ENCODE measurements around the gene IQCE. TPM values are rescaled to one million over a fixed set of nuclear protein-coding genes. Genes with fewer than 3 reads are reported as not detected.

IQCE gene
- total RNA-seq, 4 donors from 2014 or later = 16.8 to 46.9 (median 26.9) TPM

- WGBS, 2 donors = 22 to 66% methylated on average over 4 to 12 of the region's 14 CpGs
- no peaks in the 10 kb centered on the region for H3K27me3 ChIP-seq
- TF ChIP-seq EP300 (IDR thresholded peaks at IDR 0.05) (no peak), CTCF (IDR thresholded peaks at IDR 0.05) (no peak), POLR2A (IDR thresholded peaks at IDR 0.05) (no peak)
- H3K4me3 ChIP-seq = no peak overlapping the region
- H3K27ac ChIP-seq = peak overlapping the region in 1 of 4 donors; percentile 10
- peaks cover 0 to 37% (median 9%) of the 10 kb centered on the region in 3 donors for H3K36me3 ChIP-seq
- peaks cover 0 to 40% (median 35%) of the 10 kb centered on the region in 4 donors for H3K4me1 ChIP-seq
- H3K9me3 ChIP-seq = no peaks in the 10 kb centered on the region
- no peak for DNase-seq (ENCODE audit: low spot score in 2 of 2)
These were observed 86.6 kb downstream of the IQCE start for GRCh38 chr7:2645274-2645868.

GRCh38 chr7:2646336-2646679, 87.5 kb downstream of the IQCE start:
- Histone ChIP-seq H3K36me3 (peaks cover 0 to 45% (median 9%) of the 10 kb centered on the region in 3 donors), H3K27me3 (no peaks in the 10 kb centered on the region), H3K9me3 (no peaks in the 10 kb centered on the region), H3K4me3 (no peak overlapping the region), H3K4me1 (peaks cover 0 to 30% (median 26%) of the 10 kb centered on the region in 4 donors), H3K27ac (no peak overlapping the region)
- WGBS, 2 donors = 95 to 96% methylated on average over 8 to 10 of the region's 10 CpGs
- no peak for DNase-seq (ENCODE audit: low spot score in 2 of 2)
- TF ChIP-seq CTCF (IDR thresholded peaks at IDR 0.05) (no peak), POLR2A (IDR thresholded peaks at IDR 0.05) (no peak), EP300 (IDR thresholded peaks at IDR 0.05) (no peak)

- TF ChIP-seq POLR2A (IDR thresholded peaks at IDR 0.05) (no peak), CTCF (IDR thresholded peaks at IDR 0.05) (no peak)
- Histone ChIP-seq H3K27me3 (no peaks in the 10 kb centered on the region), H3K9me3 (no peaks in the 10 kb centered on the region), H3K4me1 (peaks cover 0 to 24% (median 20%) of the 10 kb centered on the region in 4 donors), H3K27ac (no peak overlapping the region), H3K4me3 (no peak overlapping the region), H3K36me3 (peaks cover 0 to 50% (median 9%) of the 10 kb centered on the region in 3 donors)
- WGBS, 2 donors = 84 to 89% methylated on average over 35 to 53 of the region's 73 CpGs
- no peak for DNase-seq (ENCODE audit: low spot score in 2 of 2)
These were observed 88.1 kb downstream of the IQCE start for GRCh38 chr7:2646680-2647571.

GRCh38 chr7:2647594-2648172, 88.9 kb downstream of the IQCE start:
- Histone ChIP-seq H3K36me3 (peaks cover 0 to 57% (median 9%) of the 10 kb centered on the region in 3 donors), H3K9me3 (no peaks in the 10 kb centered on the region), H3K4me3 (no peak overlapping the region), H3K4me1 (peaks cover 0 to 21% (median 17%) of the 10 kb centered on the region in 4 donors), H3K27me3 (no peaks in the 10 kb centered on the region), H3K27ac (no peak overlapping the region)
- no peak for DNase-seq (ENCODE audit: low spot score in 2 of 2)
- WGBS, 2 donors = 90 to 93% methylated on average over 10 to 12 of the region's 15 CpGs
- no peak for TF ChIP-seq POLR2A (IDR thresholded peaks at IDR 0.05)
- no peak for TF ChIP-seq EP300 (IDR thresholded peaks at IDR 0.05)
- TF ChIP-seq CTCF (IDR thresholded peaks at IDR 0.05) = no peak
